GM10248 (cell line): ENCODE data around the gene LFNG.

Experiments
- CTCF ChIA-PET: fragments of 300-600 bp; sonication (Branson Sonifier 250); formaldehyde crosslinking; extraction: SDS; loops from one replicate; lab custom pipeline; 2021; ENCODE audit warnings: antibody characterized with exemption; lab: Yijun Ruan, JAX
- POLR2A ChIA-PET: fragments of 350-650 bp; sonication (Branson Sonifier 250); formaldehyde crosslinking; extraction: SDS; loops from one replicate; lab custom pipeline; 2020; ENCODE audit warnings: antibody characterized with exemption; lab: Yijun Ruan, JAX
- DNase-seq: peaks from one replicate; pipeline ENCODE4 v3.0.0; 2012; ENCODE audit errors: extremely low spot score
- TF ChIP-seq, protein P1 (sequence below): IDR thresholded peaks from 2 replicates; pipeline ENCODE4 v1.5.1; 2012; ENCODE audit warnings: mild to moderate bottlenecking, low read depth; ENCODE audit errors: extremely low read depth, missing control alignments, control extremely low read depth

LFNG gene

DNA sequence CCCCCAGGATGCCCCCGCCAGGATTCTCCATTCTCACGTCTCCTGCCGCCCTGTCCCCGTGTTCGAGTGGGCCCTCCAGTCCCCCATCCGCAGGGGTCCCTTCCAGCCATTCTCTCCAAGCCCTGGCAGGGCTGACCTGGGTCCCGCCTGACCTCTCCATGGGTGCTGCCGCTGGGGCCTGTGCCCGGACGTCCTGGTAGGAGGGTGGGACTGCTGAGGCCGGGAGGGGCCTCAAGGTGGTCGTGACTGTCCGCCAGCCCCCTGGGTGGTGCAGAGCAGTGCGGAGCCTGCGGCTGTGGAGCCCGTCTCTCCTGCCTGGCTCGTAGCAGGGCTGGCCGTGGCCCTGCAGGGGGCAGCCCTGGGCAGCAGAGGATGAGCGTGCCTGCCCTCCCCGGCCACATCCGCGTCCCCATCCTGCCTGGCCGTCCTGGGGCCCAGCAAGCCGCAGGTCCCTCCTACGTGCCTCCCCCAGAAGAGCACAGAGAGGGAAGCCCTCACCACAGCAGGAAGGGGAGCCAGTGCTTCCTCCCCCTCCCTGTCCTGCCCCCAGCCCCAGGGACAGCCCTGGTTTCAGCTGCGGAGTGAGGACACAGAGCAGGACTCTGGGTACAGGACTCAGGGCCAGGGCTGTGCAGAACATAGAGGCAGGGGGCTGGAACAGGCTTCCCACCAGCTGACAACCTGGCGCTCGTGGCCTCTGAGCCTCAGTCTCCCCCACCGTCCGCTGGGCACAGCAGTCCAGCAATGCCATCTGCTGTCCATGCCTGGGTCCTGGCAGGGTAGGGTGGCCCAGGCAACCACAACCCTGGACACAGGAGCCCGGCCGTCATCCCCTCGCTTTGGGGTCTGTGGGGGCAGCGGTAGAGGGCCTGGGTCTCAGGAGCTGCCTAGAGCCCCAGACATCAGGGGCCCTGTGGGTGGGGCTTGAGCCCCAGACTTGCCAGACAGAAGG, 41.9 kb upstream of the LFNG start:
- peak; percentile 87 for DNase-seq
- ChIA-PET CTCF (interaction anchor here (1.0 to 7.3 kb wide), 4 partner anchors 8 to 210 kb away, joined by 3 to 57 read pairs (median 4); no protein-coding TSS in a partner anchor), POLR2A (no interaction called here)
- TF ChIP-seq, protein P1, sequence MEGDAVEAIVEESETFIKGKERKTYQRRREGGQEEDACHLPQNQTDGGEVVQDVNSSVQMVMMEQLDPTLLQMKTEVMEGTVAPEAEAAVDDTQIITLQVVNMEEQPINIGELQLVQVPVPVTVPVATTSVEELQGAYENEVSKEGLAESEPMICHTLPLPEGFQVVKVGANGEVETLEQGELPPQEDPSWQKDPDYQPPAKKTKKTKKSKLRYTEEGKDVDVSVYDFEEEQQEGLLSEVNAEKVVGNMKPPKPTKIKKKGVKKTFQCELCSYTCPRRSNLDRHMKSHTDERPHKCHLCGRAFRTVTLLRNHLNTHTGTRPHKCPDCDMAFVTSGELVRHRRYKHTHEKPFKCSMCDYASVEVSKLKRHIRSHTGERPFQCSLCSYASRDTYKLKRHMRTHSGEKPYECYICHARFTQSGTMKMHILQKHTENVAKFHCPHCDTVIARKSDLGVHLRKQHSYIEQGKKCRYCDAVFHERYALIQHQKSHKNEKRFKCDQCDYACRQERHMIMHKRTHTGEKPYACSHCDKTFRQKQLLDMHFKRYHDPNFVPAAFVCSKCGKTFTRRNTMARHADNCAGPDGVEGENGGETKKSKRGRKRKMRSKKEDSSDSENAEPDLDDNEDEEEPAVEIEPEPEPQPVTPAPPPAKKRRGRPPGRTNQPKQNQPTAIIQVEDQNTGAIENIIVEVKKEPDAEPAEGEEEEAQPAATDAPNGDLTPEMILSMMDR, result peak; percentile 83

DNA sequence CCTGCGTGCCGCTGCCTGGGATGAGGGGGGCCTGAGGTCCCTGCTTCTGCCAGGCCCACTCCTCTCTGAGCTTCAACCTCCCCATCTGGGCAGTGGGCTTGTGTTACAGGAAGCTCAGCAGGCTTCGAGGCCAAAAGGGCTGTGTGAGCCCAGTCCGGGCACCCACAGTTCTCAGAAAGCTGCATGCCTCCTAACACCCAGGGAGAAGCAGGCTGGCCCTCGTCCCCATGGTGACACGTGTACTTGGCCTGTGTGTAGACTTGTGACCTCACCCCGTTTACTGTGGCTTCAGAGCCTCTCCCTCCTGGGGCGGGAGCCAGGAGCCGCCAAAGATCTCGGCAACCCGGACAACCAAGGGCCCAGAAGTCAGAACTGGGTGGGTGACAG, 41.2 kb upstream of the LFNG start:
- ChIA-PET POLR2A (no interaction called here), CTCF (interaction anchor here (1.0 to 7.3 kb wide), 5 partner anchors 9 to 232 kb away, joined by 3 to 57 read pairs (median 4); no protein-coding TSS in a partner anchor)
- no peak for DNase-seq
- TF ChIP-seq, protein P1, result no peak

DNA sequence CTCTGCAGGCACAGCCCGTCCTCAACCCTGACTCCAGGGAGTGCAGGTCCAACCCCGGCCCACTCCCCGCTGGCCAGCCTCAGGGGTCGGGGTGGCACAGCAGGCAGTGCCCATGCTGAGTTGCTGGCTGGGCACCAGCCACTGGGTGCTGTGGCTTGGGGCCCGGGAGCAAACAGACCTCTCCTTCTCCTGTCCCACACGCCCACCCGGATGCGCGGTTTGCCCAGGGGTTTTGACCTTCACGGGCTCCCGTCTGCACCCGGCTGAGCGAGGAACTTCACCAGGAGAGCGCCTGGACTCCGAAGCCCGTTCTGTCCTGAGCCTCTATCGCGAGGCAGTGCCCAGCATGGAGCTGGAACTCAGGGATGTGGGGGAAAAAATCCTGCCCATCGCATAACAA, 40.8 kb upstream of the LFNG start:
- ChIA-PET CTCF (interaction anchor here (0.7 to 7.3 kb wide), 7 partner anchors 9 to 232 kb away, joined by 3 to 57 read pairs (median 4); no protein-coding TSS in a partner anchor), POLR2A (no interaction called here)
- TF ChIP-seq, protein P1, result no peak
- DNase-seq, result no peak

DNA sequence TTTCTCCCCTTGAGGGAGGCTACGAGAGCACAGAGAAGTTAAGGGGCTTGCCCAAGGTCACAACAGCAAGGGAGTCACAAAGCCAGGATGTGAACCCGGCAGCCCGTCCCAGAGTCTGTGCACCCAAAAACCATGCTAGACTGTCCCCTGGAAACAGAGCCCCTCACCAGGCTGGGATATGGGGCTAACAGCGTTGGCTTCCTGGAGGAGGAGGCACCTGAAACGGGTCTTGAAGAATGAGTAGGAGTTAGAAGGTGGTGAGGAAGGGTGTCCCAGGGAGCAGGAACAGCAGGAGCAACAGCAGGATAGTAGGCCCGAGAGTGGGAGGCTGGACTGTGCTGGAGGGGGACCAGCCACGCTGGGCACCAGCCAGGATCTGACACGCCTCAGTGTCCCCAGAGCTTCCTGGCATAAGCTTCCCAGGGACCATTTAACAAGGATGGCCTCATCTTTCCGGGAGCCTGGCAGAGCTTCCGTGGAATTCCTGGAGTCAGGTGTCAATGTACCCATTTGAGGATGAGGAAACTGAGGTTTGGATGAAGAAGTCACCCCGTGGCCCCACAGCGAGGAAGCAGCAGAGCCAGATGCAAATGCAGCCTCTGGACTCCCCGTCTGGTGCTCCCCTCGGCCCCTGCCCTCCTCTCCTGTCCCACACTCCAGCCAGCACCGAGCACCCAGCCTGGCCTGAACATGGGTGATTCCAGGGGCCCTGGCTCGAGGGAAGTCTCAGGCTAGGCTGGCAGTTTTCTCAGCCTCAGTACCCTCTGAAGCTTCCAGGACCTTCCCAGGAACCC, 40.1 kb upstream of the LFNG start:
- POLR2A ChIA-PET, result interaction anchor here (0.5 kb wide), 1 partner anchor 88 kb away, joined by 4 read pairs; no protein-coding TSS in a partner anchor
- DNase-seq, result no peak
- CTCF ChIA-PET, result interaction anchor here (0.7 to 7.3 kb wide), 4 partner anchors 10 to 231 kb away, joined by 3 to 57 read pairs (median 4); no protein-coding TSS in a partner anchor
- TF ChIP-seq, protein P1, result no peak

DNA sequence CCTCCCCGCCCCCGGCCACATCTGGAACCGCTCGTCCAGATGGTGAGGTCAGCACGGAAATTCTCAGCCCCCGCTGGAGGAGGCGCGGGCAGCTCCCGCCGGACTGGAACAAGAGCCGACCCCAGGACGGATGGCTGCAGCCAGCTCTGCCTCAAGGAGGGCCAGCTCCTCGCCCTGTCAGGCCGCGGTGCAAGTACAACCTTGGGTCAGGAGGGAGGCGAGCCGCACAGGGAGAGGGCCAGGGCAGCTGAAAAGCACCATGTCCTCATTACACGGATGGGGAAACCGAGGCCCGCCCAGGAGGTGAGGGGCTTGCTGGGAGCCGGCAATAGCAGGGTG, 39.5 kb upstream of the LFNG start:
- CTCF ChIA-PET, result interaction anchor here (1.7 to 7.3 kb wide), 2 partner anchors 10 to 230 kb away, joined by 6 to 57 read pairs; no protein-coding TSS in a partner anchor
- POLR2A ChIA-PET, result interaction anchor here (0.5 kb wide), 1 partner anchor 87 kb away, joined by 4 read pairs; no protein-coding TSS in a partner anchor
- TF ChIP-seq, protein P1, result no peak
- DNase-seq, result no peak

DNA sequence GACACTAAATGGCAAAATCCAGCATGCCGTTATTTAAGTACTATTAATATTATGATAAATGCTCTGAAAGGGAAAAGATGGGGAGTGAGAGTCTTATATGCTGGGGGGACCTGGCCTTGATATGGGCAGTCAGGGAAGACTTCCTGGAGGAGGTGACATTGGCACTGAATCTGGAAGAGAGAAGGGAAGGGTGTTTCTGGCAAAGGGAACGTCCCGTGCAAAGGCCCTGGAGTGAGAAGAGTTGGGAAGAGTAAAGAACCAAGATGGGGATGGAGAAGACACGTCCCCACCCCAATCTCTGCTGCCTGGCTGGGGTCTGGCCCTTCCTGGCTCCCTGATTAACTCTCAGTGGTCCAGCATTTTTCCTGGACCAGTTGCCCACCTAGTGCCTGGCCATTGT, 38.4 kb upstream of the LFNG start:
- CTCF ChIA-PET, result interaction anchor here (7.3 kb wide), 1 partner anchor 11 kb away, joined by 57 read pairs; no protein-coding TSS in a partner anchor
- TF ChIP-seq, protein P1, result no peak
- no peak for DNase-seq
- POLR2A ChIA-PET, result no interaction called here
